Measurements from ENCODE around the gene WDR90.
A peak's percentile ranks its signal among the peaks of the same experiment; 100 is the strongest.

WDR90 gene

DNA sequence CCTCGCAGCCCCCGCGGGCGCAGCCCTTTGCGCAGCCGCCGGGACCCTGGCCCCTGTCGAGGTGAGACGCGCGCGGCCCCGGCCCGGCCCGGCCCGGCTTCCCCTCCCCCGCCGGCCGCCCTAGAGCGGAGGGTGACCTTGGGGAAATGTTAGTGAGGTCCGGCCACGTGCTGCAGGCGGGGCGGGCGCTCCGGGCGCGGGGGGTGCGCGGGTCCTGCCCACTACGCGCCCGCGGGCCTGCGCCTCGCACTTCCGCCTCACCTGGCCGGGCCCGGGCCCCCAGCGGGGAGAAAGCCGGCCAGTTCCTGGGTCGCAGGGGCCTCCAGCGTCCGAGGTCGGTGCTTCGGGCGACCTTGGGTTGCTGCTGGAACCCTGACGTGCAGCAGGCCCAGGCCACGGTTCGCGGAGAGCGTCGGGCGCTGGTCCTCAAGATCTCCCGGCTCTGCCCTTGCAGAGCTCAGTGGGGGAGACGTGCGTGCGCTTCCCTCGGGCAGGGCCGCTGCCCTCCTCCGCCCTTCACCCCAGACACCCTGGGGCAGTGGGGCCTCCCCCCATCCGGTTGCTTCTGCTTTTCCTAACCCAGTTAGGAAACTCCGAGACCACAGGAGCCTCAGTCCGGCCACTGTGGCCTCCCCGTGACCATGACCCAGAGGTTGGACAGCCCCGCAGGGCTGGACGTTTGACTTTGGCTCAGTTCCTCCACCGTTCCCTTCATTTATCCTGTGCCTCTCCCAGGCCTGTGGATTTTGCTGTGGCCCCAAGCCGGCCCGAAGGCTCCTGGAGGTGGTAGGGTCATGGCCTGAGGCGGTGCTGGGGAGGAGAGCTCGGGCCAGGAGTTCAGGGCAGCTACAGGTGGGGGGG is 6.7 kb upstream of the WDR90 start:
- no peaks in the 10 kb centered on the region for H3K27me3 Mint-ChIP-seq
- peak; percentile 68 for DNase-seq
- H3K4me1 Mint-ChIP-seq (ENCODE audit: low read depth): peaks cover 25% of the 10 kb centered on the region
- peaks cover 31% of the 10 kb centered on the region for H3K36me3 Mint-ChIP-seq (ENCODE audit: low read depth)
- peak overlapping the region; percentile 71 for H3K27ac Mint-ChIP-seq
- peak overlapping the region; percentile 83 for H3K4me3 Mint-ChIP-seq
- no peaks in the 10 kb centered on the region for H3K9me3 Mint-ChIP-seq

DNA sequence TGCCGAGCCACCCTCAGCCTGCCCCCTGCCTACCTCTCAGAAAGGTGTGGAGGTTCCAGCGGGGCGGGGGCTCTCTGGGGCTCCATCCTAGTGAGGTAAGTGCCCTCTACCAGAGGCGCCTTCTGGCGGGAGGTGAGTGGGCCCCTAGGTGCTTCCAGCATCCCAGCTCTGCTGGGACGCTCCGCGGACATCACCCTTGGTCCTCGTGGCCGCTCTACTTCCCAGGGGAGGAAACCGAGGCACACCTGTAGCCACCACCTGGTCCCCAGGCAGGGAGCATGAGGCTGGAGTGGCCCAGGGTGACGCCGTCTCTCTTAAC is 6.2 kb upstream of the WDR90 start:
- H3K9me3 Mint-ChIP-seq: no peaks in the 10 kb centered on the region
- no peak for DNase-seq
- H3K27me3 Mint-ChIP-seq: no peaks in the 10 kb centered on the region
- peak overlapping the region; percentile 83 for H3K4me3 Mint-ChIP-seq
- peaks cover 34% of the 10 kb centered on the region for H3K36me3 Mint-ChIP-seq (ENCODE audit: low read depth)
- peak overlapping the region; percentile 71 for H3K27ac Mint-ChIP-seq
- H3K4me1 Mint-ChIP-seq (ENCODE audit: low read depth): peaks cover 25% of the 10 kb centered on the region

DNA sequence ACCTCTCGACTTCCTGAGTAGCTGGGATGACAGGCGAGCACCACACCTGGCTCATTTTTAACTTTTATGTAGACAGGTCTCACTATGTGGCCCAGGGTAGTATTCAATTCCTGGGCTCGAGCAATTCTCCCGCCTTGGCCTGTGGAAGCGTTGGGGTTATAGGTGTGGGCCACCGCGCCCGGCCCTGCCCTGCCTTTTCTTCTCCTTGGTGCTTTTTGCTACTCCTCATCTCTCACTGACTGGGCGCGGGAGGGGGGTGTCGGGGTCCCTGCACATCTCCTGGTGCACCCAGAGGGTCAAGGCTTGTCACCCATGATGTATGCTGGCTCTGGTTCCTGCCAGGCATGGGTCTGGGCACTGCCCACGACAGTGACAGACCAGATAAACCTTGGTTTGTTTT is 4.6 kb upstream of the WDR90 start:
- Mint-ChIP-seq H3K9me3 (no peaks in the 10 kb centered on the region), H3K4me1 (ENCODE audit: low read depth) (peaks cover 29% of the 10 kb centered on the region)
- no peak for DNase-seq

DNA sequence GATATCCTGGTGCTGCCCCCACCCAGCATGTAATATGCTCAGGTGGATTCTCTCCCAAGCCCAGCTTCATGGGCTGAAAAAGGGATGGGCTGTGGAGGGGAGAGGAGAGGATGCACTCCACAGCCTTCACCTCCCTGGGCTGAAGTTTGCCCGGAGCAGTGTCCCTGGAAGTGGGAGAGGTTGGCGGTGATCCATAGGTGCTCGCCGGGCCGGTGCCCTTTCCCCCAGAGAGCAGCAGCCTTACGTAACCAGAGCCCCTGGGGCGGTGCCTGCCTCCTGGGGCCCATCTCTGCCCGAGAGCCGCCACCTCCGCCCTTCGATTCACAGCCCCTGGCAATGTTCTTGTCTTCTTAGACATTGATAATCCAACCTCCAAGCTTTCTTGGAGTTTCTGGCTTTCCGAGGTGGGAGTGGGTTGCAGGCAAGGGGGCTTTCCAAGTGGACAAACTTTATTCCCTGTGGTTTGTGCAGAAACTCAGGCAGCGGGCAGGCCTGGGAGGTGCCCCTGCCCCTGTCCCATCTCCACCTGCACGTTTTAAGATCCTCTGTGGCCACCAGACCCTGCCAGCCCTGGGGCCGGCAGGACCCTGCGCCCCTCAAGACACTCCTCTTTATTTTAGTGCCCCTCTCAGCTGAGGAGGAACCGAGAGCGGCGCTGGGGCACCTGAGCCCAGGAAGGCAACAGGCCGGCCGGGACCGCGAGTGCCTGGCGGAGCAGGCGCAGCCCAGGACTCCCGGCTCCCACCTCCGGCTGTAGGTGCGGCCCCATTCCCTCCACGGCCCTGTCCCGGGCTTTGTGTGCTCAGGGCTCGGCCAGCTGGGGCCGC is 3.1 kb upstream of the WDR90 start:
- peaks cover 47% of the 10 kb centered on the region for H3K36me3 Mint-ChIP-seq (ENCODE audit: low read depth)
- no peak overlapping the region for H3K4me3 Mint-ChIP-seq
- no peaks in the 10 kb centered on the region for H3K27me3 Mint-ChIP-seq
- no peaks in the 10 kb centered on the region for H3K9me3 Mint-ChIP-seq
- H3K27ac Mint-ChIP-seq: peak overlapping the region; percentile 31
- no peak for DNase-seq
- H3K4me1 Mint-ChIP-seq (ENCODE audit: low read depth): peaks cover 36% of the 10 kb centered on the region

More for the DNA sequence above, 4.6 kb upstream of the WDR90 start:
- H3K27ac Mint-ChIP-seq: peak overlapping the region; percentile 59
- no peaks in the 10 kb centered on the region for H3K27me3 Mint-ChIP-seq
- peak overlapping the region; percentile 83 for H3K4me3 Mint-ChIP-seq
- peaks cover 41% of the 10 kb centered on the region for H3K36me3 Mint-ChIP-seq (ENCODE audit: low read depth)

DNA sequence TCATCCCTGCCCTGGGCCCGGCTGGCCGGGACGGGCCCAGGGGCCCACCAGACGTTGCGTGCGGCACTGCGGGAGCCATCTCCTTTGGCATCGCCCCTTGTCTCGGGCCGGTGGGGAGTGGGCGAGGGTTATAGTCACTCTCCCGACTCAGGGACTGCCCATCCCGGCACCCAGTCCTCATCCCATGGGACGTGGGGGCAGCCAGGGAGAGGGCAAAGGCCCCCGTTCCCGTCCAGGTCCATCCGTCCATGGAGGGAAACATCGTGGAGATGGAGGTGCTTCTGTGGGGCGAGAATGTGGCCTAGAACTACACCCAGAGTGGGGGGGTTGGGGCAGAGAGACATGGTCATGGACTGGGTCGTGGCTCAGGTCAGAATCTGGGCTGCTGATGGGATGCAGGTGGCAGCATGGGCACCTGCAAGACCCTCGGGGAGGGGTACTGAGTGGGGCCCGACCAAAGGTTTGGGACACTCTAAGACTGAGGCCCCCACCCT is 2.4 kb upstream of the WDR90 start:
- Mint-ChIP-seq H3K27me3 (no peaks in the 10 kb centered on the region), H3K27ac (peak overlapping the region; percentile 55), H3K4me3 (peak overlapping the region; percentile 20), H3K36me3 (ENCODE audit: low read depth) (peaks cover 49% of the 10 kb centered on the region), H3K9me3 (no peaks in the 10 kb centered on the region), H3K4me1 (ENCODE audit: low read depth) (peaks cover 36% of the 10 kb centered on the region)
- DNase-seq: no peak

DNA sequence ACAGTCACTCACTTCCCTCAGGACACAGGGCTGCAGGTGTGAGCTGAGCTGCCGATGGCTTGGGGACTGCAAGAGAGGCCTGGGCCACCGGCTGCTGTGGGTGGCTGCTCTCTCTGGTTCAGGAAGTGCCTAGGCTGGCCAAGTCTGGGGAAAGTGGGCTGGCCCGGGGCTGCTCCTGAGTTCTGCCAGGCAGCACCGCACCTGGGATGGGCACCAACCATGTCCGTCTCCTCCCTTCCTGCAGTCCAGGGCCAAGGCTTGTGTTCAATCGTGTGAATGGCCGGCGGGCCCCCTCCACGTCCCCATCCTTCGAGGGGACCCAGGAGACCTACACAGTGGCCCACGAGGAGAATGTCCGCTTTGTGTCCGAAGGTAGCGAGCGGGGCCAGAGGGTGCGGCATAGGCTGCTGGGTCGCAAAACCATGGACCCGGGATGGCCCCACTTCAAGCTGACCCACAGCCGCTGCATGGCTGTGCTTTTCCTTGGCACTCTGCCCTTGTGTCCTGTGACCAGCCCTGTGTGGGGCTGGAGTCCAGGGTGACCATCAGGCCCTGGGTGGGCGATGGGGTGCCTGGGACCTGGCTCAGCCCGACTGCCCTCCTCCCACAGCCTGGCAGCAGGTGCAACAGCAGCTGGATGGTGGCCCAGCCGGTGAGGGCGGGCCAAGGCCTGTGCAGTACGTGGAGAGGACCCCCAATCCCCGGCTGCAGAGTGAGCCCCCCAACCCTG is 1.8 kb upstream of the WDR90 start:
- peaks cover 54% of the 10 kb centered on the region for H3K36me3 Mint-ChIP-seq (ENCODE audit: low read depth)
- peak overlapping the region; percentile 55 for H3K27ac Mint-ChIP-seq
- peaks cover 36% of the 10 kb centered on the region for H3K4me1 Mint-ChIP-seq (ENCODE audit: low read depth)
- no peaks in the 10 kb centered on the region for H3K9me3 Mint-ChIP-seq
- no peak overlapping the region for H3K4me3 Mint-ChIP-seq
- DNase-seq: peak; percentile 34
- no peaks in the 10 kb centered on the region for H3K27me3 Mint-ChIP-seq

DNA sequence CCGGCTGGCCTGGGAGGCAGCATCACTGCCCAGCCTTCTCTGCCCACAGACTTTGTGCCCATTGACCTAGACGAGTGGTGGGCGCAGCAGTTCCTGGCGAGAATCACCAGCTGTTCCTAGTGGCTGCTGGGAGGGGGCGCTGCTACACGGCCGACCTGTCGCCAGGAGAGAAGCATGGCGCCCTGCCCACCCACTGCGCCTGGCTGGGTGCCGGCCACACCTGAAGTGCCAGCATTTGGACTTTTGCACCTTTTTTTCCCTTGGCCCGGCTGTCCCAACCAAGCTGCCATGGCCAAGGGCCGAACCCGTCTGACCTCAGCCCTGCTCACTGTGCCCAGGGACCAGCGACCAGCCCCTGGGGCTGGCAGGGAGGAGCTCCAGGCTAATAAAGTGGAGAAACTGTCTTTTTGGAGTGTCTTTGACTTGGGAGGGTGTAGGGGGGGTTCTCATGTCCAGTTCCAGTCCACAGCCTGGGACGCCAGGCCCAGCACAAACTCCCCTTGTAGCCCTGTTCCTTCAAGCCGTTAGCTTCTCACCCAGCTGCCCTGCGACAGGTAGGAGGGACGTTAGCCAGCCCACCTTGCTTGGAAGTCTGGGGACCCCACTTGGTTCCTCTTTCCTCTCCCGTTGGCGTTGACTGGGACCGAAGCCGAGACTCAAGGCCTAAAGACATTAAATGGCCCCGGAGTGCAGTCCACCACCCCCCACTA is 939 bp upstream of the WDR90 start:
- Mint-ChIP-seq H3K27ac (peak overlapping the region; percentile 89), H3K27me3 (no peaks in the 10 kb centered on the region), H3K36me3 (ENCODE audit: low read depth) (peaks cover 56% of the 10 kb centered on the region), H3K4me1 (ENCODE audit: low read depth) (peaks cover 32% of the 10 kb centered on the region), H3K4me3 (peak overlapping the region; percentile 87), H3K9me3 (no peaks in the 10 kb centered on the region)
- peak; percentile 70 for DNase-seq

DNA sequence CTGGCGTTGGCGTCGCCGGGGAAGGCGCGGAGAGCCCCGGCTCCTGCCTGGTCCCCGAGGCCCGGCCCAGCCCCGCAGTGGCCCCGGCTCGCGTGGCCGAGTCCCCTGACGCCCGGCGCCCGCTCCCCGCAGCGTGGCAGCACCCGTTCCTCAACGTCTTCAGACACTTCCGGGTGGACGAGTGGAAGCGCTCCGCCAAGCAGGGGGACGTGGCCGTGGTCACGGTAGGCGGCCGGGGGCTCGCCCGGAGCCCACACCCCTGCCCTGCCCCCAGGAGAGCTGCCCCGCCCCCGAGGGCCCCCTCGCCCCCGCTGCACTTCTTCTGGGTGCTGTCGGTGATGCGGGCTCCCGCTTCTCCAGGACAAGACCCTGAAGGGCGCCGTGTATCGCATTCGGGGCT is 466 bp downstream of the WDR90 start:
- H3K27ac Mint-ChIP-seq: peak overlapping the region; percentile 76
- H3K9me3 Mint-ChIP-seq: no peaks in the 10 kb centered on the region
- peaks cover 20% of the 10 kb centered on the region for H3K4me1 Mint-ChIP-seq (ENCODE audit: low read depth)
- peaks cover 57% of the 10 kb centered on the region for H3K36me3 Mint-ChIP-seq (ENCODE audit: low read depth)
- H3K4me3 Mint-ChIP-seq: peak overlapping the region; percentile 80
- DNase-seq: peak; percentile 61
- H3K27me3 Mint-ChIP-seq: no peaks in the 10 kb centered on the region

DNA sequence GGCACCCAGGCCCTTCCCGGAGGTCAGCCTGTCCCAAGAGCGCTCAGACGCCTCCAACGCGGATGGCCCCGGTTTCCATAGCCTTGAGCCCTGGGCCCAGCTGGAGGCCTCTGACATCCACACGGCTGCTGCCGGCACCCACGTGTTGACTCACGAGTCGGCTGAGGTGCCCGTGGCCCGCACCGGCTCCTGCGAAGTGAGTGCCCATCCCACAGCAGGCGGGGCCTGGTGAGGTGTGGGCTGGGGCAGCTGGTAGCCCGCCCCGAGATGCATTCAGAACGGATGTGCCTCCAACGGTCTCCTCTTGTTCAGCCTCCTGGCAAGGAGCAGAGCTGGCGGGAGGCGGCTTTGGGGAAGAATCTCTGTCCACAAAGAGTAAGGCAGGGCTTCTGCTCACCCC is 2.7 kb downstream of the WDR90 start:
- DNase-seq: no peak
- Mint-ChIP-seq H3K4me1 (ENCODE audit: low read depth) (peaks cover 17% of the 10 kb centered on the region), H3K36me3 (ENCODE audit: low read depth) (peaks cover 49% of the 10 kb centered on the region), H3K9me3 (no peaks in the 10 kb centered on the region), H3K4me3 (no peak overlapping the region), H3K27ac (no peak overlapping the region), H3K27me3 (no peaks in the 10 kb centered on the region)

DNA sequence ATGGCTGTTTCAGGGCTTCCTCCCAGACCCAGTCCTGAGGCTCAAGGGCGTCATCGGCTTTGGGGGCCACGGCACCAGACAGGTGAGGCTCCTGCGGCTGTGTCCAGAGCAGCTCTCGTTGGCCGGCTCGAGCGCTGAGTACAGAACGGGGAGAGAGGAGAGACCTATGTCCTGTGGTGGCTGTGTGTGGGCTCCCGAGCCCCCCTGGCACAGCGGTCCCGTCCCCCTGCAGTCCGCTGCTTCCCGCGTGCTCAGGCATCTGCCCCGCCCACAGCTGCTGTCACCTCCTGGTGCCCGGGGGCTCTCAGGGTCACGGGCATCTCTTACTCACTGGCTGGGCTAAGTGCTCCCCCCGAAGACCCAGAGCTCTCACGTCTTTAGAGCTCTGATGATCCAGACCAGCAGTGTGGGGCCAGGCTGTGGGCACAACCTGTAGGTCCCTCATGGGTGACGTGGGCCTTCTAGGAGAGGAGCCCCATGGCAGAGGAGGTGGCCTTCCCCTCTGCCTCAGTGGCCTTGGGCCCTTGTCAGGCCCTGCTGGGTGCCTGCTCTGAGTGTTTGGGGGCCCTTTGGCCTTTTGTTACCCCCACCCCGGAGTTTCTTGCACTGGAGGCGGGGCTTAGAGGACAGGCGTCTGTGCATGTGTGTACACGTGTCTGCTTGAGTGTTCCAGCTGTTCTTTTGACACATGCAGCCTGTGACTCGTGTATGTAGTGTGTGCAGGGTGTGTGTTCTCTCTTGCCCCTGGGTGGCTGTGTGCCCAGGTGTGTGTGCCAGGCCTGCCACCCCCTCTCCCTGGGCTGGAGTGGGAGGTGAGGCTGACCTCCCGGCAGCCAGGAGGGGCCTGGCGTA is 3.5 kb downstream of the WDR90 start:
- H3K4me3 Mint-ChIP-seq: no peak overlapping the region
- peaks cover 15% of the 10 kb centered on the region for H3K4me1 Mint-ChIP-seq (ENCODE audit: low read depth)
- peaks cover 43% of the 10 kb centered on the region for H3K36me3 Mint-ChIP-seq (ENCODE audit: low read depth)
- DNase-seq: no peak
- no peaks in the 10 kb centered on the region for H3K27me3 Mint-ChIP-seq
- H3K9me3 Mint-ChIP-seq: no peaks in the 10 kb centered on the region
- no peak overlapping the region for H3K27ac Mint-ChIP-seq

DNA sequence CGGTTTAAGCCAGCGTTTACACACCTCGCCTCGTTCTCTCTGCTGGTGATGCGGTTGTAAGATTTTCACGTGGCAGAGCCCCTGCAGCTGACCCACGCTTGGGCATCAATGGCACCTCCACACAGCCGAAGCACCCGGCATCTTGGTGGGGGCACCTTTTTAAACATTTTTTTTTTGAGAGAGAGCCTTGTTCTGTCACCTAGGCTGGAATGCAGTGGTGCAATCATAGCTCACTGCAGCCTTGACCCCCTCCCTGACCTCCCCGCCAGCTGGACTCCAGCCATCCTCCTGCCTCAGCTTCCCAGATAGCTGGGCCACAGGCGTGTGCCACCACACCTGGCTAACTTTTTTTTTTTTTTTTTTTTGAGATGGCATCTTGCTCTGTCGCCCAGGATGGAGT is 4.9 kb downstream of the WDR90 start:
- no peaks in the 10 kb centered on the region for H3K27me3 Mint-ChIP-seq
- H3K4me1 Mint-ChIP-seq (ENCODE audit: low read depth): peaks cover 9% of the 10 kb centered on the region
- DNase-seq: no peak
- H3K36me3 Mint-ChIP-seq (ENCODE audit: low read depth): peaks cover 36% of the 10 kb centered on the region
- no peaks in the 10 kb centered on the region for H3K9me3 Mint-ChIP-seq
- H3K4me3 Mint-ChIP-seq: no peak overlapping the region
- H3K27ac Mint-ChIP-seq: no peak overlapping the region

DNA sequence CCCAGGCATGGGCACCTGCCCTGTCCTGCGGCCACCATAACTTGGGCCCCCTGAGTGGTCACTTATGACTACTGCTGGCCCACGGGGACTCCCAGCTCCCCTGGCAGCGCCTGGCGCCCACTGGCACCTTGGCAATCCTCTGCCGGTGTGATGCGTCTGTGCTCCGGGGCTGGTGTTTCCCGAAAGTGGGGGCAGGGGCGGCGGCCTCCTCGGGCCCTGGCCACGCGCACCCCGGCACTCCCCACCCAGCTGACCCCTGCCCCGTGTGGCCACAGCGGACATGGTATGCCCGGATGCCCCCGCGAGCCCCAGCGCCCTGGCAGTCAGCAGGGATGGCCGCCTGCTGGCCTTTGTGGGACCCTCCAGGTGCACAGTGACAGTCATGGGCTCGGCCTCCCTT is 8.3 kb downstream of the WDR90 start:
- H3K27ac Mint-ChIP-seq: no peak overlapping the region
- no peaks in the 10 kb centered on the region for H3K27me3 Mint-ChIP-seq
- no peak for DNase-seq
- peaks cover 36% of the 10 kb centered on the region for H3K36me3 Mint-ChIP-seq (ENCODE audit: low read depth)
- H3K9me3 Mint-ChIP-seq: no peaks in the 10 kb centered on the region
- peaks cover 5% of the 10 kb centered on the region for H3K4me1 Mint-ChIP-seq (ENCODE audit: low read depth)
- no peak overlapping the region for H3K4me3 Mint-ChIP-seq
